Articular chondrocyte of knee joint (primary cell): ENCODE results near the gene COL2A1. TPM values are rescaled to one million over a fixed set of nuclear protein-coding genes. Genes with fewer than 3 reads are reported as not detected.

ENCODE experiments used
- total RNA-seq: library from RNA; depleted of rRNA; stranded (reverse); fragments of >200 nt; gene quantifications from 2 replicates; pipeline ENCODE4 v1.2.3, GENCODE V29; 2012

The COL2A1 gene
- total RNA-seq: 3.2 and 3.5 TPM in 2 replicates

DNA sequence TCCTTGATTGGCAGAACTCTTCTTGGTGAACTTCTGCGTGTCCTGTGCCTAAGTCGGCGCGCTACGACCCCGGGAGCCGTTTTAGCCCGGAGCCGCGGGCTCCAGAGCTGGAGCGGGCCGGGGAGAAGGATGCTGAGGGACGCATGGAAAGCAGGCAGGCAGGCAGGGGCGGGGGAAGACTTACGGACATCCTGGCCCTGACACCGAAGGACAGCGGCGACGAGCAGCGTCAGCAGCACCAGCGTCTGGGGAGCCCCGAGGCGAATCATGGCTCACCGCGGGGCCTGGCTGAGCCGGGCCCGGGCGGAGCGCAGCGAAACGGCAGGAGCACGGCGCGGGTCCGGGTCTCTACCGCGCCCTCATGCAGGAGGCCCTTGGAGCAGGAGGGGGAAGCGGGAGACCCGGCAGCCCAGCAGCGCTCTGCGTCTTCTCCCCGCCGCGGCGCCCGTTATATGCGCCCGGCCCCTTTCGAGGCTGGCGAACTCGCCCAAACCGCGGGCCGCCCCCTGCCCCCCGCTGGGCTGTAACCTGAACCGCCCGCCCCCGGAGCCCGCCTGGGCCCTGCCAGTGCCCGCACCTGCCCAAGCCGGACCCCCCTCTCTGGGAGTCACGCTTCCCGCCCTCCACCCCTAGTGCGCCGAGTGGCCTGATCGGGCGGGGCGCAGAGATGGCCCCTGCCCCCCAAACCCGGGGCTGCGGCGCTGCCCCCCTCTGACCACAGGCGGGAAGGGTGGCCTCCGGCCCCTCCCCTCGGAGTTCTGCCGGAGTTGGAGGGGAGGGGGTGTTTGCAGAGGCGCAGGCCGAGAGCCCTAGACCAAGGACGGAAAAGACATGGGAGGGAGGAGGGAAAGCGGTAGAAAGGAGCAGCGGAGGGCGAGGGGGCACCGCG is at the start of gene COL2A1:
TSS of gene COL2A1 (minus strand) at position 424 of the 889 bp plus-strand sequence. CDS start at position 269, 155 bp downstream.

GRCh38 chr12:47963340-47964040 is 40.8 kb downstream of the COL2A1 start, which contains the start of gene TMEM106C:
Gene TMEM106C, plus strand, starts transcription at chr12:47963596. Its CDS starts 641 bp downstream, at chr12:47964237.

Other genes with a start within 250 kb of the COL2A1 start
- gene RAPGEF3, start 245.6 kb downstream of the COL2A1 start, total RNA-seq: 14.2 and 18.6 TPM in 2 replicates
- gene SLC48A1, start 231.2 kb downstream of the COL2A1 start, total RNA-seq: 25.3 and 28.1 TPM in 2 replicates
- gene HDAC7, start 184.6 kb downstream of the COL2A1 start, total RNA-seq: 36.3 and 49.0 TPM in 2 replicates
- 18.9 and 19.1 TPM in 2 replicates for gene VDR, start 99.5 kb downstream of the COL2A1 start, total RNA-seq
- 79.4 and 89.9 TPM in 2 replicates for gene TMEM106C, start 40.9 kb downstream of the COL2A1 start, total RNA-seq
- 32.8 and 36.7 TPM in 2 replicates for gene SENP1, start 101.6 kb upstream of the COL2A1 start, total RNA-seq
- 57.3 and 65.9 TPM in 2 replicates for gene PFKM, start 114.9 kb upstream of the COL2A1 start, total RNA-seq
- gene ASB8, start 153.0 kb upstream of the COL2A1 start, total RNA-seq: 31.6 and 39.3 TPM in 2 replicates
- 0.52 and 0.97 TPM in 2 replicates for gene CCDC184, start 179.2 kb upstream of the COL2A1 start, total RNA-seq
- not detected in 2 replicates for gene OR10AD1, start 198.8 kb upstream of the COL2A1 start, total RNA-seq